H1 (cell line): ENCODE data around the gene VEPH1. TPM values are rescaled to one million over a fixed set of nuclear protein-coding genes. Genes with fewer than 3 reads are reported as not detected.

ENCODE experiments used
- JUND ChIP-seq: IDR thresholded peaks from 2 replicates; pipeline ENCODE4 v1.6.1; 2011; ENCODE audit warnings: mild to moderate bottlenecking, improper control_type of control experiment, low read length
- RFX5 ChIP-seq: IDR thresholded peaks from 2 replicates; pipeline ENCODE4 v1.6.1; 2011; ENCODE audit warnings: low read depth, low read length, improper control_type of control experiment, borderline replicate concordance
- polyA plus RNA-seq, 7 experiments: library from polyadenylated mRNA; depleted of rRNA in 3 of 7; stranded (reverse) in 5 of 7; unstranded in 2 of 7; fragments of >200 nt in 5 of 7; fragments of 200-250 nt in 2 of 7; gene quantifications; 1 replicate in 5 of 7; 2 replicates in 1 of 7; 4 replicates in 1 of 7; pipeline versions ENCODE4 v1.2.1 to v1.2.3, GENCODE V29; 2011 to 2013; ENCODE audit warnings: missing spikeins in 2 of 7, mixed read lengths in 2 of 7
- total RNA-seq: library from RNA; stranded (reverse); fragmentation: NEBNext Ultra II Directional; extraction: Animal tissue kit (Norgen Biotek cat#: 25700); gene quantifications from 2 replicates; pipeline ENCODE4 v1.2.1, GENCODE V29; 2021
- TF ChIP-seq, protein P1 (sequence below): IDR thresholded peaks from 2 replicates; pipeline ENCODE4 v1.6.1; 2012; ENCODE audit warnings: low read length, inconsistent platforms

Gene VEPH1
- total and polyA plus RNA-seq, 2 of the 8 experiments (the other 6 are each of a cell fraction or from before 2014, with no cell fraction given): 12.0 to 18.3 TPM

DNA sequence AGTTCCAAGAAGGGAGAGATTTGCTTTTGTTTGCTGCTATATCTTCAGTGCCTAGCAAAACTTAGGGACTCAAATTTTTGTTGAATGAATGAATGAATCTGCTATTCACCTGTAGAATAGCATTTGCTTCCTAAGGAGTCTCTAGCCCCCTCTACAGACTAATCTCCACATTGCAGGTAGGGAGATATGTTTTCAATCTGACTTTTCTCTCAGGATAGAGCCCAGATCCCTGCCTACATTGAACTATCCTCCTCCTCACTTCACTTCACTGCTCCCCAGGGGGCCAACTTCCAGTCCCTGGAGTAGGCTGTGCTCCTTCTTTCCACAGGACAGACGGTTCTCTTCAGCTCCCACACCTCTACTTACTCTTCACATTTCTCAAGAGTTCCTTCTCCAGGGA lies 148.5 kb downstream of the VEPH1 start (continued):
- TF ChIP-seq, protein P1, sequence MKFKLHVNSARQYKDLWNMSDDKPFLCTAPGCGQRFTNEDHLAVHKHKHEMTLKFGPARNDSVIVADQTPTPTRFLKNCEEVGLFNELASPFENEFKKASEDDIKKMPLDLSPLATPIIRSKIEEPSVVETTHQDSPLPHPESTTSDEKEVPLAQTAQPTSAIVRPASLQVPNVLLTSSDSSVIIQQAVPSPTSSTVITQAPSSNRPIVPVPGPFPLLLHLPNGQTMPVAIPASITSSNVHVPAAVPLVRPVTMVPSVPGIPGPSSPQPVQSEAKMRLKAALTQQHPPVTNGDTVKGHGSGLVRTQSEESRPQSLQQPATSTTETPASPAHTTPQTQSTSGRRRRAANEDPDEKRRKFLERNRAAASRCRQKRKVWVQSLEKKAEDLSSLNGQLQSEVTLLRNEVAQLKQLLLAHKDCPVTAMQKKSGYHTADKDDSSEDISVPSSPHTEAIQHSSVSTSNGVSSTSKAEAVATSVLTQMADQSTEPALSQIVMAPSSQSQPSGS: no peak
- TF ChIP-seq JUND: no peak
- TF ChIP-seq RFX5: no peak
